Transverse colon (tissue), 4 donors: ENCODE measurements around the gene SLC37A1. TPM values are rescaled to one million over a fixed set of nuclear protein-coding genes. Genes with fewer than 3 reads are reported as not detected.

Experiments used
- DNase-seq: peaks from one replicate; pipeline ENCODE4 v3.0.0-alpha.2; 2019
- H3K27ac ChIP-seq, 4 donors: fragments of 200-600 bp; sonication (generic); 2 replicates each; pipeline ENCODE4 v1.5.1; 2016 to 2018; ENCODE audit warnings: inconsistent platforms in 4 of 4
- H3K27me3 ChIP-seq: fragments of 200-600 bp; sonication (generic); 2 replicates; pipeline ENCODE4 v1.5.1; 2017; ENCODE audit warnings: inconsistent platforms
- H3K36me3 ChIP-seq, 4 donors: fragments of 200-600 bp; sonication (generic); 2 replicates each; pipeline ENCODE4 v1.5.1; 2017 to 2019; ENCODE audit warnings: inconsistent platforms in 4 of 4
- H3K4me1 ChIP-seq, 4 donors: fragments of 200-600 bp; sonication (generic); 2 replicates each; pipeline ENCODE4 v1.5.1; 2017 to 2020; ENCODE audit warnings: inconsistent platforms in 4 of 4
- H3K4me3 ChIP-seq, 4 donors: fragments of 200-600 bp; sonication (generic); 1 replicate in 1 of 4; 2 replicates in 3 of 4; pipeline versions ENCODE4 v1.5.1 to v1.6.1; 2017 to 2019; ENCODE audit warnings: inconsistent platforms in 4 of 4
- H3K9me3 ChIP-seq, 2 donors: fragments of 200-600 bp; sonication (generic); 2 replicates each; pipeline ENCODE4 v1.5.1; 2017 to 2019; ENCODE audit warnings: inconsistent platforms in 2 of 2
- EP300 ChIP-seq: sonication (generic); formaldehyde crosslinking; IDR thresholded peaks from one replicate; pipeline ENCODE4 v1.6.1; 2017; ENCODE audit warnings: antibody characterized with exemption, low read depth
- POLR2A ChIP-seq: fragments of 450-650 bp; IDR thresholded peaks from one replicate; pipeline ENCODE4 v1.6.1; 2016; ENCODE audit warnings: antibody characterized with exemption, mild to moderate bottlenecking, moderate library complexity
- POLR2AphosphoS5 ChIP-seq, 3 donors: sonication (generic); formaldehyde crosslinking; IDR thresholded peaks; one replicate each; pipeline ENCODE4 v1.6.1; 2016; ENCODE audit warnings: antibody characterized with exemption in 3 of 3
- WGBS, 2 donors: methylation state at CpG; one replicate each; pipeline ENCODE4 v1.1.5; 2018; ENCODE audit warnings: low coverage in 1 of 2; 5-methylcytosine and 5-hydroxymethylcytosine counted together
- in situ Hi-C, 4 donors: fragments of 200-750 bp; cut with MboI; loops; one replicate each; pipeline versions ENCODE4 v1.15.0 to v1.15.1; 2017; ENCODE audit warnings: low sequenced_read_pairs in 3 of 4, low pct_ligation_motif_present in 1 of 4, low pct_unique_long_range_greater_than_20kb in 1 of 4
- intact Hi-C: fragments of 100-400 bp; cut with DNase I; formaldehyde crosslinking; loops from one replicate; pipeline ENCODE4 v1.15.1; 2023; ENCODE audit warnings: low total_unique reads
- total RNA-seq, 4 donors: library from RNA; depleted of rRNA; stranded (reverse); fragments of >200 nt; gene quantifications; one replicate each; pipeline ENCODE4 v1.1.0, GENCODE V29; 2016
- TF ChIP-seq, protein P1 (sequence below), 5 experiments: fragments of 200-600 bp in 3 of 5; fragments of 450-650 bp in 2 of 5; sonication (generic) in 3 of 5; IDR thresholded peaks; 1 replicate in 2 of 5; 2 replicates in 3 of 5; pipeline ENCODE4 v1.5.1; 2016 to 2017; ENCODE audit warnings: antibody characterized with exemption in 5 of 5, inconsistent platforms in 3 of 5, mild to moderate bottlenecking in 2 of 5, moderate library complexity in 1 of 5

Gene SLC37A1
- total RNA-seq, 4 donors from 2014 or later: 80.8 to 139 (median 117) TPM

DNA sequence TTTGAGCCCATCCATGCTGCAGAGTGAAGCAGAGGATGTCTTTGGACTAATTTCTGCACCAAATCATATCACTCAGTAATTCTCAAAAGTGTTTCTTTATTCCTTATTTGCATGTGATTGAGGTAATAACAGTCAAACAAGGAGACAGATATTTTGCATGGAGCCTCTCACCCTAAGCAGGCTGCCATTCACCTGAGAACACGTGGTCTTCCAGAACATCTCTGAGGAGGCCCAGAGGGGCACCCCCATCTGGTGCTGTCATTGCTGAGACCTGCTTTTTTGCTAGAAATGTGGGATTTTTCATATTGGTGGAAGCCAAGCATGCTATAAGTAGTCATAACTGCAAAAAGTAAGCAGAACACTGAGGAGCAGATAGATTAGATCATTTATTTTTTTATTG is 7.7 kb downstream of the SLC37A1 start:
- Histone ChIP-seq H3K4me3 (no peak overlapping the region), H3K36me3 (peaks cover 0 to 7% (median 3%) of the 10 kb centered on the region in 4 donors), H3K4me1 (peaks cover 28 to 46% (median 39%) of the 10 kb centered on the region in 4 donors), H3K9me3 (no peaks in the 10 kb centered on the region), H3K27me3 (no peaks in the 10 kb centered on the region), H3K27ac (no peak overlapping the region)
- in situ Hi-C loops: no loop called here
- DNase-seq: no peak
- TF ChIP-seq EP300: no peak
- TF ChIP-seq, protein P1, sequence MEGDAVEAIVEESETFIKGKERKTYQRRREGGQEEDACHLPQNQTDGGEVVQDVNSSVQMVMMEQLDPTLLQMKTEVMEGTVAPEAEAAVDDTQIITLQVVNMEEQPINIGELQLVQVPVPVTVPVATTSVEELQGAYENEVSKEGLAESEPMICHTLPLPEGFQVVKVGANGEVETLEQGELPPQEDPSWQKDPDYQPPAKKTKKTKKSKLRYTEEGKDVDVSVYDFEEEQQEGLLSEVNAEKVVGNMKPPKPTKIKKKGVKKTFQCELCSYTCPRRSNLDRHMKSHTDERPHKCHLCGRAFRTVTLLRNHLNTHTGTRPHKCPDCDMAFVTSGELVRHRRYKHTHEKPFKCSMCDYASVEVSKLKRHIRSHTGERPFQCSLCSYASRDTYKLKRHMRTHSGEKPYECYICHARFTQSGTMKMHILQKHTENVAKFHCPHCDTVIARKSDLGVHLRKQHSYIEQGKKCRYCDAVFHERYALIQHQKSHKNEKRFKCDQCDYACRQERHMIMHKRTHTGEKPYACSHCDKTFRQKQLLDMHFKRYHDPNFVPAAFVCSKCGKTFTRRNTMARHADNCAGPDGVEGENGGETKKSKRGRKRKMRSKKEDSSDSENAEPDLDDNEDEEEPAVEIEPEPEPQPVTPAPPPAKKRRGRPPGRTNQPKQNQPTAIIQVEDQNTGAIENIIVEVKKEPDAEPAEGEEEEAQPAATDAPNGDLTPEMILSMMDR (IDR thresholded peaks at IDR 0.05): no peak
- no peak for TF ChIP-seq POLR2AphosphoS5 (IDR thresholded peaks at IDR 0.05)
- no peak for TF ChIP-seq POLR2A
- 65% methylated on average over 1 of the region's 1 CpG; no CpG with 5 or more reads in 1 of the 2 donors for WGBS, 2 donors
- intact Hi-C loops: no loop called here

DNA sequence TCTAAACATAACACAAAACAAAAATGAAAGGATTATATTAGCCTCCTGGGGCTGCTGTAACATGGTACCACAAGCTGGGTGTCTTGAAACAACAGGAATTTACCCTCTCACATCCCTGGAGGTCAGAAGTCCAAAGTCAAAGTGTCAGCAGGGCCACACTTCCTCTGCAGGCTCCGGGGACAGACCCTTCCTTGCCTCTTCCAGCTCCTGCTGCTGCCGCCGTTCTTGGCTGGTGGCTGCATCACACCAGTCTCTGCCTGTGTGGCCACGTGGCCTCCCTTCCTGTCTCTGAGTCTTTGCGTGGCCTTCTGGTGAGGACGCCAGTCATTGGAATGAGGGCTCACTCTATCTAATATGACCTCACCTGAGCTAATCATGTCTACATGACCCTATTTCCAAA is 8.2 kb downstream of the SLC37A1 start:
- no peak for DNase-seq
- 73 to 100% methylated on average over 1 to 6 of the region's 6 CpGs for whole genome bisulfite sequencing, 2 donors
- Histone ChIP-seq H3K27ac (no peak overlapping the region), H3K4me1 (peaks cover 30 to 46% (median 41%) of the 10 kb centered on the region in 4 donors), H3K9me3 (no peaks in the 10 kb centered on the region), H3K27me3 (no peaks in the 10 kb centered on the region), H3K36me3 (peaks cover 0 to 7% (median 3%) of the 10 kb centered on the region in 4 donors), H3K4me3 (no peak overlapping the region)
- in situ Hi-C loops (no loop called here), intact Hi-C loops (no loop called here)
- TF ChIP-seq POLR2AphosphoS5 (IDR thresholded peaks at IDR 0.05) (no peak), EP300 (no peak), POLR2A (no peak)
- TF ChIP-seq, protein P1 (IDR thresholded peaks at IDR 0.05): no peak

DNA sequence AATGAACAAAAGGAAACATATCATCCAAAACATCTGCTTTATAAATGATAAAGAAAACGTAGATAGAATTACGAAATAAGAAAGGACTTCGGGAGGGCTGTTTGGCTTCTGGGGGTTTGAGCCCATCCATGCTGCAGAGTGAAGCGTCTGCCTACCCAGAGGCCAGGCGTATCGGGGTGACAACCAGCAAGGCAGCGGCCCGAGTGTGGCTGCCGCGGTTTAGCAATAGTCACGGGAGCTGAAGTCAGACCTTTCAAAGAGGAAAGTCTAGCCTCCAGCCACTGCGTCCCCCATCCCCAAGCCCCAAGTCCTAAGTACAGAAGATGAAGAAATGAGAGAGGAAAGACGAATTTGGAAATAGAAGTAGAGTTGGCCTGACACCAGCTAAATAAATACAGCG is 8.6 kb downstream of the SLC37A1 start:
- Histone ChIP-seq H3K4me1 (peaks cover 35 to 46% (median 43%) of the 10 kb centered on the region in 4 donors), H3K27me3 (no peaks in the 10 kb centered on the region), H3K27ac (peak overlapping the region in 1 of 4 donors; percentile 86), H3K9me3 (no peaks in the 10 kb centered on the region), H3K4me3 (no peak overlapping the region), H3K36me3 (peaks cover 0 to 7% (median 3%) of the 10 kb centered on the region in 4 donors)
- WGBS, 2 donors: 94% methylated on average over 11 to 14 of the region's 14 CpGs
- intact Hi-C loops: no loop called here
- no peak for TF ChIP-seq EP300
- TF ChIP-seq, protein P1 (IDR thresholded peaks at IDR 0.05): no peak
- in situ Hi-C loops: no loop called here
- DNase-seq: no peak

GRCh38 chr21:42522771-42523170 is 9.1 kb downstream of the SLC37A1 start:
- no peak overlapping the region for H3K4me3 ChIP-seq
- H3K36me3 ChIP-seq: peaks cover 0 to 7% (median 3%) of the 10 kb centered on the region in 4 donors
- intact Hi-C loops: no loop called here
- WGBS, 2 donors: 100% methylated on average over 1 of the region's 8 CpGs; no CpG with 5 or more reads in 1 of the 2 donors
- peaks cover 38 to 51% (median 48%) of the 10 kb centered on the region in 4 donors for H3K4me1 ChIP-seq
- no peaks in the 10 kb centered on the region for H3K9me3 ChIP-seq
- DNase-seq: no peak
- H3K27ac ChIP-seq: peak overlapping the region in 3 of 4 donors; percentile 84 to 86 (median 85)
- TF ChIP-seq EP300 (no peak), POLR2AphosphoS5 (IDR thresholded peaks at IDR 0.05) (no peak), POLR2A (no peak)
- TF ChIP-seq, protein P1 (IDR thresholded peaks at IDR 0.05): no peak
- in situ Hi-C loops: no loop called here
- H3K27me3 ChIP-seq: no peaks in the 10 kb centered on the region
